ENCODE measurements around the gene RSRC2. TPM values are rescaled to one million over a fixed set of nuclear protein-coding genes. Genes with fewer than 3 reads are reported as not detected.

RSRC2 gene
- total RNA-seq (2022; extraction: Qiagen RNA extraction) = 53.7 to 75.1 TPM (median 64.3 TPM) in 5 replicates

GRCh38 chr12:122526683-122527477, at the start of gene RSRC2, which contains the start of gene KNTC1:
RSRC2 (minus strand) TSS chr12:122526936; CDS start chr12:122526853, 83 bp downstream.
KNTC1 (plus strand) TSS chr12:122527249; CDS start chr12:122530064, 2,815 bp downstream.

GRCh38 chr12:122500685-122501488, 25.8 kb downstream of the RSRC2 start, which contains the start of gene ZCCHC8:
ZCCHC8 (minus strand) TSS chr12:122500932; CDS start chr12:122500840, 92 bp downstream.

Other genes starting within 250 kb of the RSRC2 start
- 34.7 to 42.8 TPM (median 35.5 TPM) in 5 replicates for gene CLIP1, start 104.3 kb downstream of the RSRC2 start, total RNA-seq (2022; extraction: Qiagen RNA extraction)
- gene ZCCHC8, start 26.0 kb downstream of the RSRC2 start, total RNA-seq (2022; extraction: Qiagen RNA extraction) = 19.9 to 22.7 TPM (median 21.4 TPM) in 5 replicates
- 14.2 to 25.0 TPM (median 22.5 TPM) in 5 replicates for gene KNTC1, start 313 bp upstream of the RSRC2 start, total RNA-seq (2022; extraction: Qiagen RNA extraction)
- 0.04 to 0.08 TPM (median 0.07 TPM) in 3 of 5 replicates, not detected in the others for gene HCAR2, start 176.4 kb upstream of the RSRC2 start, total RNA-seq (2022; extraction: Qiagen RNA extraction)
- 0.06 to 0.11 TPM in 2 of 5 replicates, not detected in the others for gene HCAR3, start 189.9 kb upstream of the RSRC2 start, total RNA-seq (2022; extraction: Qiagen RNA extraction)
- gene HCAR1, start 203.9 kb upstream of the RSRC2 start, total RNA-seq (2022; extraction: Qiagen RNA extraction) = 0.02 to 0.11 TPM (median 0.07 TPM) in 5 replicates
- 54.2 to 64.4 TPM (median 60.6 TPM) in 5 replicates for gene DENR, start 225.9 kb upstream of the RSRC2 start, total RNA-seq (2022; extraction: Qiagen RNA extraction)
- 0.04 to 0.07 TPM (median 0.04 TPM) in 4 of 5 replicates, not detected in the other for gene CCDC62, start 247.6 kb upstream of the RSRC2 start, total RNA-seq (2022; extraction: Qiagen RNA extraction)

Data from A549 treated with dexamethasone at 1 μM for 4 hours (cell line).